Measurements from ENCODE around the gene ZNF18.

DNA sequence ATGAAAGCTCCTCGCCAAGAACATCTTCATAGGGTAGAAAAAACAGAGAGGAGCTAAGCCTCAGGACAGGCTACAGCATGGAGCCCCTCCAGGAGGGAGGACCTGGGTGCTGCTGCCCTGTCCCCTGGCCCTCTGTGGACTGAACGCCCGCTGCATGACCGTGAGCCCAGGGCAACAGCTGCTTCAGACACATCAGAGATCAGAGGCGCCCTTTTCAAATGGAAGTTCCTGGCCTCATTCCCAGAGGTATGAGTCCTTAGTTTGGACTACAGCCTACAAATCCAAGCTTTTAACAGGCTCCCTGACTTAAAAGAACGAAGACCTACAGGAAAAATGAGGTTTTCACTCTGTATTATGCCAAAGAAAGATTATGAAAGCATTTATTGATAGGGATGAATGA lies 48.5 kb downstream of the ZNF18 start:
- TF ChIP-seq, protein P1, sequence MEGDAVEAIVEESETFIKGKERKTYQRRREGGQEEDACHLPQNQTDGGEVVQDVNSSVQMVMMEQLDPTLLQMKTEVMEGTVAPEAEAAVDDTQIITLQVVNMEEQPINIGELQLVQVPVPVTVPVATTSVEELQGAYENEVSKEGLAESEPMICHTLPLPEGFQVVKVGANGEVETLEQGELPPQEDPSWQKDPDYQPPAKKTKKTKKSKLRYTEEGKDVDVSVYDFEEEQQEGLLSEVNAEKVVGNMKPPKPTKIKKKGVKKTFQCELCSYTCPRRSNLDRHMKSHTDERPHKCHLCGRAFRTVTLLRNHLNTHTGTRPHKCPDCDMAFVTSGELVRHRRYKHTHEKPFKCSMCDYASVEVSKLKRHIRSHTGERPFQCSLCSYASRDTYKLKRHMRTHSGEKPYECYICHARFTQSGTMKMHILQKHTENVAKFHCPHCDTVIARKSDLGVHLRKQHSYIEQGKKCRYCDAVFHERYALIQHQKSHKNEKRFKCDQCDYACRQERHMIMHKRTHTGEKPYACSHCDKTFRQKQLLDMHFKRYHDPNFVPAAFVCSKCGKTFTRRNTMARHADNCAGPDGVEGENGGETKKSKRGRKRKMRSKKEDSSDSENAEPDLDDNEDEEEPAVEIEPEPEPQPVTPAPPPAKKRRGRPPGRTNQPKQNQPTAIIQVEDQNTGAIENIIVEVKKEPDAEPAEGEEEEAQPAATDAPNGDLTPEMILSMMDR (IDR thresholded peaks at IDR 0.05; ENCODE audit: low read depth, low read length, poor library complexity, severe bottlenecking), result no peak
- no peak for TF ChIP-seq EZH2phosphoT487 (IDR thresholded peaks at IDR 0.05; ENCODE audit: borderline replicate concordance, low read length)
